Left lung (tissue), 10 donors: Measurements from ENCODE around the gene TADA2A. TPM values are rescaled to one million over a fixed set of nuclear protein-coding genes. Genes with fewer than 3 reads are reported as not detected.

Experiments
- ATAC-seq: fragments of 200-7000 bp; cut with Tn5 transposase; one replicate; pipeline ENCODE4 v1.9.1; 2020; ENCODE audit warnings: moderate library complexity
- DNase-seq, 4 donors: peaks; one replicate each; pipeline ENCODE4 v3.0.0-alpha.2; 2013 to 2020
- H3K27ac ChIP-seq, 2 donors: fragments of 200-600 bp; sonication (generic) in 1 of 2; one replicate each; pipeline versions ENCODE4 v1.5.0 to v1.8.0; 2020 to 2021
- H3K27me3 ChIP-seq, 2 donors: fragments of 200-600 bp; sonication (generic) in 1 of 2; one replicate each; pipeline versions ENCODE4 v1.5.0 to v1.8.0; 2020 to 2021
- H3K36me3 ChIP-seq, 2 donors: fragments of 200-600 bp; sonication (generic) in 1 of 2; one replicate each; pipeline versions ENCODE4 v1.5.0 to v1.8.0; 2020 to 2021
- H3K4me1 ChIP-seq, 2 donors: fragments of 200-600 bp; one replicate each; pipeline ENCODE4 v1.8.0; 2021
- H3K4me3 ChIP-seq, 2 donors: fragments of 200-600 bp; sonication (generic) in 1 of 2; one replicate each; pipeline versions ENCODE4 v1.5.0 to v1.8.0; 2020 to 2021; ENCODE audit warnings: mild to moderate bottlenecking in 1 of 2
- H3K9me3 ChIP-seq, 2 donors: fragments of 200-600 bp; sonication (generic) in 1 of 2; one replicate each; pipeline versions ENCODE4 v1.5.0 to v1.8.0; 2020 to 2021
- intact Hi-C, 2 donors: fragments of 100-400 bp; cut with DNase I; formaldehyde crosslinking; loops; one replicate each; pipeline versions ENCODE4 v1.11.2 to v1.14.2; 2022
- polyA plus RNA-seq, 6 donors: library from polyadenylated mRNA; unstranded; fragments of 120-200 nt; gene quantifications; one replicate each; pipeline ENCODE4 v1.2.1, GENCODE V29; 2013; ENCODE audit not compliant: insufficient read length in 6 of 6
- total RNA-seq, 2 donors: library from RNA; stranded (reverse); fragmentation: NEBNext Ultra II Directional; extraction: Animal tissue kit (Norgen Biotek cat#: 25700); gene quantifications; one replicate each; pipeline ENCODE4 v1.2.1, GENCODE V29; 2021
- TF ChIP-seq, protein P1 (sequence below), 2 donors: fragments of 200-600 bp; sonication (generic) in 1 of 2; IDR thresholded peaks; one replicate each; pipeline versions ENCODE4 v1.5.0 to v1.8.0; 2021; ENCODE audit warnings: antibody characterized with exemption in 2 of 2
- donor health status: DM: no; HTN: yes; CAD: no.
- donor health status: DM: no; HTN: no; CAD: no.

The TADA2A gene
- total and polyA plus RNA-seq, 8 donors = 16.3 to 34.7 (median 28.4) TPM

DNA sequence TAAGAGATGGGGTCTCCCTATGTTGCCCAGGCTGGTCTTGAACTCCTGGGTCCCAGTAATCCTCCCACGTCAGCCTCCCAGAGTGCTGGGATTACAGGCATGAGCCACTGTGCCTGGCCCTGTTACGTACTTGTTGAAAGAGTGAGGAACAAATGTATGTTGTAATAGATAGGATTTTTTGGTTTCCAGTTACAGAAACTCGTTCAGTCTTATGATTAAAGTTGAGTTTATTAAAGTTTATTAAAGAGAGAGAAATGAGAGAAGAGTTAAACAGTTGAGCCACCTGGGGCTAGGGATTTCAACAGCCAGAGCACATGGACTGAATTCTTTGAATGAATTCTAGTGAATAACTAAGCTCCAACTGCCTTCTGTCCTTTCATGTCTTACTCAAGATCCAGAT, 3.7 kb downstream of the TADA2A start:
- H3K36me3 ChIP-seq = peaks cover 0 to 45% of the 10 kb centered on the region in 2 donors
- H3K9me3 ChIP-seq = no peaks in the 10 kb centered on the region
- H3K27ac ChIP-seq = no peak overlapping the region
- H3K4me3 ChIP-seq = no peak overlapping the region
- H3K27me3 ChIP-seq = no peaks in the 10 kb centered on the region
- H3K4me1 ChIP-seq = peaks cover under 1 to 27% of the 10 kb centered on the region in 2 donors
- ATAC-seq = no peak
- intact Hi-C loops = no loop called here
- DNase-seq = no peak
- TF ChIP-seq, protein P1, sequence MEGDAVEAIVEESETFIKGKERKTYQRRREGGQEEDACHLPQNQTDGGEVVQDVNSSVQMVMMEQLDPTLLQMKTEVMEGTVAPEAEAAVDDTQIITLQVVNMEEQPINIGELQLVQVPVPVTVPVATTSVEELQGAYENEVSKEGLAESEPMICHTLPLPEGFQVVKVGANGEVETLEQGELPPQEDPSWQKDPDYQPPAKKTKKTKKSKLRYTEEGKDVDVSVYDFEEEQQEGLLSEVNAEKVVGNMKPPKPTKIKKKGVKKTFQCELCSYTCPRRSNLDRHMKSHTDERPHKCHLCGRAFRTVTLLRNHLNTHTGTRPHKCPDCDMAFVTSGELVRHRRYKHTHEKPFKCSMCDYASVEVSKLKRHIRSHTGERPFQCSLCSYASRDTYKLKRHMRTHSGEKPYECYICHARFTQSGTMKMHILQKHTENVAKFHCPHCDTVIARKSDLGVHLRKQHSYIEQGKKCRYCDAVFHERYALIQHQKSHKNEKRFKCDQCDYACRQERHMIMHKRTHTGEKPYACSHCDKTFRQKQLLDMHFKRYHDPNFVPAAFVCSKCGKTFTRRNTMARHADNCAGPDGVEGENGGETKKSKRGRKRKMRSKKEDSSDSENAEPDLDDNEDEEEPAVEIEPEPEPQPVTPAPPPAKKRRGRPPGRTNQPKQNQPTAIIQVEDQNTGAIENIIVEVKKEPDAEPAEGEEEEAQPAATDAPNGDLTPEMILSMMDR (IDR thresholded peaks at IDR 0.05) = no peak

DNA sequence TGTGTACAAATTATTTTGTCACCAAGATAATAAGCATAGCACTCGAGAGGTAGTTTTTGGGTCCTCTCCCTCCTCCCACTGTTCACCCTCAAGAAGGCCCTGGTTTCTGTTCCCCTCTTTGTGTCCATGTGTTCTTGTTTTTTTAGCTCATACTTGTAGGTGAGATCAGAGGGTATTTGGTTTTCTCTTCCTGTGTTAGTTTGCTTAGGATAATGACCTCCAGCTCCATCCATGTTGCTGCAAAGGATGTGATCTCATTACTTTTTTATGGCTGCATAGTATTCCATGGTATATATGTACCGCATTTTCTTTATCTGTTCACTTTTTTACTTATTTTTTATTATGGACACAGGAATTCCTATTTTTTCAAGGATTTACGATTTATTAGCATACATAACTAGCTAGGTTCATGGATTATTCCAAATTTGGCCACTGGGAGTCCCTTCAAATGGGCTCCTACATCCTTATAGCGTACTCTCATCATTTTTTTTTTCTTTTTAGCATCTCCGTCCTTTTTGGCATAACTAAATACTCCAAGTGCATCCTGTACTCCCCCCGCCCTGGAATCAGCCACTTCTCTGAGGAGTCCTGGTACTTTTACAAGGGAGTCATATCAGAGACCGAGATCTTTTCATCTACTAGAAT, 7.3 kb downstream of the TADA2A start:
- H3K36me3 ChIP-seq = peaks cover 0 to 74% of the 10 kb centered on the region in 2 donors
- H3K4me1 ChIP-seq = peaks cover 0 to 3% of the 10 kb centered on the region in 2 donors
- no peaks in the 10 kb centered on the region for H3K9me3 ChIP-seq
- H3K27ac ChIP-seq = no peak overlapping the region
- no peaks in the 10 kb centered on the region for H3K27me3 ChIP-seq
- DNase-seq (no peak), ATAC-seq (no peak)
- intact Hi-C loops = no loop called here
- TF ChIP-seq, protein P1 (IDR thresholded peaks at IDR 0.05) = no peak
- no peak overlapping the region for H3K4me3 ChIP-seq

- Histone ChIP-seq H3K27me3 (no peaks in the 10 kb centered on the region), H3K9me3 (no peaks in the 10 kb centered on the region), H3K36me3 (peaks cover 0 to 82% of the 10 kb centered on the region in 2 donors), H3K4me3 (no peak overlapping the region), H3K4me1 (peaks cover 0 to under 1% of the 10 kb centered on the region in 2 donors), H3K27ac (no peak overlapping the region)
- ATAC-seq (no peak), DNase-seq (no peak)
- intact Hi-C loops = no loop called here
- TF ChIP-seq, protein P1 (IDR thresholded peaks at IDR 0.05) = no peak
Measured at GRCh38 chr17:37417852-37418251, 11.2 kb downstream of the TADA2A start.

GRCh38 chr17:37422971-37423625, 16.4 kb downstream of the TADA2A start:
- TF ChIP-seq, protein P1 (IDR thresholded peaks at IDR 0.05) = no peak
- DNase-seq = no peak
- H3K36me3 ChIP-seq = peaks cover 0 to 87% of the 10 kb centered on the region in 2 donors
- intact Hi-C loops = no loop called here
- ATAC-seq = no peak
- no peaks in the 10 kb centered on the region for H3K27me3 ChIP-seq
- no peak overlapping the region for H3K27ac ChIP-seq
- H3K4me3 ChIP-seq = no peak overlapping the region
- no peaks in the 10 kb centered on the region for H3K9me3 ChIP-seq
- H3K4me1 ChIP-seq = no peaks in the 10 kb centered on the region

- Histone ChIP-seq H3K27ac (no peak overlapping the region), H3K36me3 (peaks cover 0 to 76% of the 10 kb centered on the region in 2 donors), H3K27me3 (no peaks in the 10 kb centered on the region), H3K9me3 (no peaks in the 10 kb centered on the region), H3K4me1 (no peaks in the 10 kb centered on the region), H3K4me3 (no peak overlapping the region)
- intact Hi-C loops = no loop called here
- TF ChIP-seq, protein P1 (IDR thresholded peaks at IDR 0.05) = no peak
- ATAC-seq = no peak
- no peak for DNase-seq
Measured at GRCh38 chr17:37425268-37425667, 18.6 kb downstream of the TADA2A start.
